Measurements from ENCODE around the gene SPATA46. TPM values are rescaled to one million over a fixed set of nuclear protein-coding genes. Genes with fewer than 3 reads are reported as not detected.

The SPATA46 gene
- total and polyA plus RNA-seq, 7 experiments from 2014 or later, result not detected

- Mint-ChIP-seq H3K27ac (no peak overlapping the region), H3K36me3 (no peaks in the 10 kb centered on the region), H3K9me3 (no peaks in the 10 kb centered on the region), H3K4me3 (no peak overlapping the region), H3K4me1 (peaks cover 0 to 2% (median 0%) of the 10 kb centered on the region in 7 donors), H3K27me3 (peaks cover 3 to 21% (median 4%) of the 10 kb centered on the region in 5 donors)
- Histone ChIP-seq H3K4me3 (ENCODE audit: low read length) (no peak overlapping the region), H3K9me3 (ENCODE audit: control insufficient read depth in 2 of 3, low read length in 3 of 3) (no peaks in the 10 kb centered on the region), H3K27ac (ENCODE audit: low read depth, low read length) (no peak overlapping the region), H3K4me1 (ENCODE audit: control insufficient read depth in 2 of 2, insufficient read depth in 2 of 2, low read length in 2 of 2) (no peaks in the 10 kb centered on the region), H3K27me3 (ENCODE audit: control insufficient read depth in 2 of 2, insufficient read depth in 2 of 2, low read length in 2 of 2) (no peaks in the 10 kb centered on the region), H3K36me3 (ENCODE audit: control insufficient read depth in 2 of 3, insufficient read depth in 3 of 3, low read length in 3 of 3) (no peaks in the 10 kb centered on the region)
- intact Hi-C loops (cut with micrococcal nuclease), result no loop called here
- ChIA-PET CTCF (no interaction called here), POLR2A (no interaction called here)
- no peak for DNase-seq
- ATAC-seq, result no peak
Observed at GRCh38 chr1:162328512-162328911, 48.1 kb downstream of the SPATA46 start.

GRCh38 chr1:162327788-162328165 lies 48.9 kb downstream of the SPATA46 start:
- H3K27ac Mint-ChIP-seq, result no peak overlapping the region
- Histone ChIP-seq H3K27me3 (ENCODE audit: control insufficient read depth in 2 of 2, insufficient read depth in 2 of 2, low read length in 2 of 2) (no peaks in the 10 kb centered on the region), H3K27ac (ENCODE audit: low read depth, low read length) (no peak overlapping the region), H3K9me3 (ENCODE audit: control insufficient read depth in 2 of 3, low read length in 3 of 3) (no peaks in the 10 kb centered on the region), H3K4me1 (ENCODE audit: control insufficient read depth in 2 of 2, insufficient read depth in 2 of 2, low read length in 2 of 2) (no peaks in the 10 kb centered on the region), H3K4me3 (ENCODE audit: low read length) (no peak overlapping the region), H3K36me3 (ENCODE audit: control insufficient read depth in 2 of 3, insufficient read depth in 3 of 3, low read length in 3 of 3) (no peaks in the 10 kb centered on the region)
- H3K4me1 Mint-ChIP-seq, result peaks cover 0 to 2% (median 0%) of the 10 kb centered on the region in 7 donors
- no peak overlapping the region for H3K4me3 Mint-ChIP-seq
- peaks cover 3 to 21% (median 8%) of the 10 kb centered on the region in 5 donors for H3K27me3 Mint-ChIP-seq
- DNase-seq, result no peak
- no peaks in the 10 kb centered on the region for H3K9me3 Mint-ChIP-seq
- ChIA-PET CTCF (no interaction called here), POLR2A (no interaction called here)
- no peaks in the 10 kb centered on the region for H3K36me3 Mint-ChIP-seq
- ATAC-seq, result no peak
- intact Hi-C loops (cut with micrococcal nuclease), result no loop called here

GRCh38 chr1:162327144-162327787 lies 49.4 kb downstream of the SPATA46 start:
- ChIA-PET CTCF (no interaction called here), POLR2A (no interaction called here)
- H3K27me3 Mint-ChIP-seq, result peaks cover 3 to 20% (median 10%) of the 10 kb centered on the region in 5 donors

GRCh38 chr1:162326559-162326958 lies 50.1 kb downstream of the SPATA46 start:
- intact Hi-C loops (cut with micrococcal nuclease), result no loop called here
- DNase-seq, result no peak
- Mint-ChIP-seq H3K4me1 (peaks cover 0 to 2% (median 0%) of the 10 kb centered on the region in 7 donors), H3K27me3 (peaks cover 3 to 21% (median 12%) of the 10 kb centered on the region in 5 donors), H3K27ac (no peak overlapping the region), H3K9me3 (no peaks in the 10 kb centered on the region), H3K4me3 (no peak overlapping the region), H3K36me3 (no peaks in the 10 kb centered on the region)
- H3K27ac ChIP-seq (ENCODE audit: low read depth, low read length), result no peak overlapping the region
- H3K27me3 ChIP-seq (ENCODE audit: control insufficient read depth in 2 of 2, insufficient read depth in 2 of 2, low read length in 2 of 2), result no peaks in the 10 kb centered on the region
- H3K4me3 ChIP-seq (ENCODE audit: low read length), result no peak overlapping the region
- no peak for ATAC-seq
- no peaks in the 10 kb centered on the region for H3K36me3 ChIP-seq (ENCODE audit: control insufficient read depth in 2 of 3, insufficient read depth in 3 of 3, low read length in 3 of 3)
- ChIA-PET CTCF (no interaction called here), POLR2A (no interaction called here)
- H3K9me3 ChIP-seq (ENCODE audit: control insufficient read depth in 2 of 3, low read length in 3 of 3), result no peaks in the 10 kb centered on the region
- H3K4me1 ChIP-seq (ENCODE audit: control insufficient read depth in 2 of 2, insufficient read depth in 2 of 2, low read length in 2 of 2), result no peaks in the 10 kb centered on the region

More at GRCh38 chr1:162327144-162327787, 49.4 kb downstream of the SPATA46 start:
- Histone ChIP-seq H3K27ac (ENCODE audit: low read depth, low read length) (no peak overlapping the region), H3K27me3 (ENCODE audit: control insufficient read depth in 2 of 2, insufficient read depth in 2 of 2, low read length in 2 of 2) (no peaks in the 10 kb centered on the region), H3K4me1 (ENCODE audit: control insufficient read depth in 2 of 2, insufficient read depth in 2 of 2, low read length in 2 of 2) (no peaks in the 10 kb centered on the region), H3K9me3 (ENCODE audit: control insufficient read depth in 2 of 3, low read length in 3 of 3) (no peaks in the 10 kb centered on the region), H3K4me3 (ENCODE audit: low read length) (no peak overlapping the region), H3K36me3 (ENCODE audit: control insufficient read depth in 2 of 3, insufficient read depth in 3 of 3, low read length in 3 of 3) (no peaks in the 10 kb centered on the region)
- Mint-ChIP-seq H3K27ac (no peak overlapping the region), H3K36me3 (no peaks in the 10 kb centered on the region), H3K4me3 (no peak overlapping the region), H3K9me3 (no peaks in the 10 kb centered on the region), H3K4me1 (peaks cover 0 to 2% (median 0%) of the 10 kb centered on the region in 7 donors)
- DNase-seq (no peak), ATAC-seq (peak; percentile 55)
- intact Hi-C loops (cut with micrococcal nuclease), result no loop called here

GRCh38 chr1:162324396-162324795 lies 52.3 kb downstream of the SPATA46 start:
- Mint-ChIP-seq H3K4me3 (no peak overlapping the region), H3K27ac (no peak overlapping the region), H3K9me3 (no peaks in the 10 kb centered on the region), H3K36me3 (no peaks in the 10 kb centered on the region), H3K4me1 (peaks cover 0 to 2% (median 0%) of the 10 kb centered on the region in 7 donors), H3K27me3 (peaks cover 8 to 21% (median 13%) of the 10 kb centered on the region in 5 donors)
- ChIA-PET CTCF (no interaction called here), POLR2A (no interaction called here)
- no peaks in the 10 kb centered on the region for H3K36me3 ChIP-seq (ENCODE audit: control insufficient read depth in 2 of 3, insufficient read depth in 3 of 3, low read length in 3 of 3)
- no peaks in the 10 kb centered on the region for H3K9me3 ChIP-seq (ENCODE audit: control insufficient read depth in 2 of 3, low read length in 3 of 3)
- no peak overlapping the region for H3K27ac ChIP-seq (ENCODE audit: low read depth, low read length)
- intact Hi-C loops (cut with micrococcal nuclease), result no loop called here
- DNase-seq, result no peak
- ATAC-seq, result no peak
- H3K27me3 ChIP-seq (ENCODE audit: control insufficient read depth in 2 of 2, insufficient read depth in 2 of 2, low read length in 2 of 2), result no peaks in the 10 kb centered on the region
- H3K4me1 ChIP-seq (ENCODE audit: control insufficient read depth in 2 of 2, insufficient read depth in 2 of 2, low read length in 2 of 2), result no peaks in the 10 kb centered on the region
- H3K4me3 ChIP-seq (ENCODE audit: low read length), result no peak overlapping the region

Small RNA genes lying within 50 kb of the gene (microRNA-seq; reads per million reads assigned to microRNA genes)
- not detected for gene MIR556 (ENCODE audit: borderline microRNAs expressed)

Other genes with a start within 250 kb of the SPATA46 start
- under 1 TPM in 1 of 5 experiments, not detected in 4; 0.24 TPM for gene C1orf226, start 4.9 kb upstream of the SPATA46 start, total RNA-seq
- gene C1orf226, start 4.9 kb upstream of the SPATA46 start, polyA plus RNA-seq, result not detected
- gene SH2D1B, start 35.3 kb upstream of the SPATA46 start, total RNA-seq, result 10 to 100 TPM in 1 of 5 experiments, 1 to 10 TPM in 1, not detected in 3; 3.1 to 16.9 TPM
- gene SH2D1B, start 35.3 kb upstream of the SPATA46 start, polyA plus RNA-seq, result under 1 TPM; 0.22 to 0.31 TPM
- 10 to 100 TPM; 47.1 to 69.9 (median 66.6) TPM for gene UHMK1, start 121.0 kb upstream of the SPATA46 start, total RNA-seq
- gene UHMK1, start 121.0 kb upstream of the SPATA46 start, polyA plus RNA-seq, result 10 to 100 TPM; 36.7 to 60.7 TPM
- gene UAP1, start 184.9 kb upstream of the SPATA46 start, total RNA-seq, result 10 to 100 TPM; 18.0 to 29.6 (median 22.7) TPM
- gene UAP1, start 184.9 kb upstream of the SPATA46 start, polyA plus RNA-seq, result 10 to 100 TPM; 26.0 to 27.7 TPM